Measurements from ENCODE around the gene ITGA2B.

DNA sequence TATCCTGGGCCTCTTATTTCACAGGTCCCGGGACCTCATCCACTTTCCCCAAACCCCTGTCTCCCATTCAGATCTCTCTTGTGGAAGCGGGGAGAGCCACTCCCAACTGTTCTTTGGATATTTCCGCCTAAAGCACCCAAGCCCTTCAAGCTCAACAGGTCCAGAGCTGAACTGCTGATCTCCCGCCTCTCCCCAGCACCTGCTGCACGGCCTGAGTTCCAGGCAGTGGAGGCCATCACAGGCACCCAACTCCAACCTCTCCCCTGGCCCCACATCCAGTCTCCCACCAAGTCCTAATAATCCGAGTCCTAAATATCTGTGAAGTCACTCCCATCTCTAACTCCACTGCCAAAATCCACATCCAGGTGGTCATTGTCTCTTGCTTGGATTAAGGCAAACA lies 6.5 kb downstream of the ITGA2B start:
- TF ChIP-seq, protein P1, sequence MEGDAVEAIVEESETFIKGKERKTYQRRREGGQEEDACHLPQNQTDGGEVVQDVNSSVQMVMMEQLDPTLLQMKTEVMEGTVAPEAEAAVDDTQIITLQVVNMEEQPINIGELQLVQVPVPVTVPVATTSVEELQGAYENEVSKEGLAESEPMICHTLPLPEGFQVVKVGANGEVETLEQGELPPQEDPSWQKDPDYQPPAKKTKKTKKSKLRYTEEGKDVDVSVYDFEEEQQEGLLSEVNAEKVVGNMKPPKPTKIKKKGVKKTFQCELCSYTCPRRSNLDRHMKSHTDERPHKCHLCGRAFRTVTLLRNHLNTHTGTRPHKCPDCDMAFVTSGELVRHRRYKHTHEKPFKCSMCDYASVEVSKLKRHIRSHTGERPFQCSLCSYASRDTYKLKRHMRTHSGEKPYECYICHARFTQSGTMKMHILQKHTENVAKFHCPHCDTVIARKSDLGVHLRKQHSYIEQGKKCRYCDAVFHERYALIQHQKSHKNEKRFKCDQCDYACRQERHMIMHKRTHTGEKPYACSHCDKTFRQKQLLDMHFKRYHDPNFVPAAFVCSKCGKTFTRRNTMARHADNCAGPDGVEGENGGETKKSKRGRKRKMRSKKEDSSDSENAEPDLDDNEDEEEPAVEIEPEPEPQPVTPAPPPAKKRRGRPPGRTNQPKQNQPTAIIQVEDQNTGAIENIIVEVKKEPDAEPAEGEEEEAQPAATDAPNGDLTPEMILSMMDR (IDR thresholded peaks at IDR 0.05), result no peak
- TF ChIP-seq POLR2A (IDR thresholded peaks at IDR 0.05), result no peak
- no peak for TF ChIP-seq EP300 (IDR thresholded peaks at IDR 0.05)

All from tibial nerve (tissue), 4 donors.